IPS-NIHi11 (cell line): ENCODE results near the gene ABLIM2.

ENCODE experiments used
- DNase-seq: peaks from one replicate; pipeline ENCODE4 v3.0.0; 2012; ENCODE audit warnings: mixed read lengths, low spot score

Gene ABLIM2

DNA sequence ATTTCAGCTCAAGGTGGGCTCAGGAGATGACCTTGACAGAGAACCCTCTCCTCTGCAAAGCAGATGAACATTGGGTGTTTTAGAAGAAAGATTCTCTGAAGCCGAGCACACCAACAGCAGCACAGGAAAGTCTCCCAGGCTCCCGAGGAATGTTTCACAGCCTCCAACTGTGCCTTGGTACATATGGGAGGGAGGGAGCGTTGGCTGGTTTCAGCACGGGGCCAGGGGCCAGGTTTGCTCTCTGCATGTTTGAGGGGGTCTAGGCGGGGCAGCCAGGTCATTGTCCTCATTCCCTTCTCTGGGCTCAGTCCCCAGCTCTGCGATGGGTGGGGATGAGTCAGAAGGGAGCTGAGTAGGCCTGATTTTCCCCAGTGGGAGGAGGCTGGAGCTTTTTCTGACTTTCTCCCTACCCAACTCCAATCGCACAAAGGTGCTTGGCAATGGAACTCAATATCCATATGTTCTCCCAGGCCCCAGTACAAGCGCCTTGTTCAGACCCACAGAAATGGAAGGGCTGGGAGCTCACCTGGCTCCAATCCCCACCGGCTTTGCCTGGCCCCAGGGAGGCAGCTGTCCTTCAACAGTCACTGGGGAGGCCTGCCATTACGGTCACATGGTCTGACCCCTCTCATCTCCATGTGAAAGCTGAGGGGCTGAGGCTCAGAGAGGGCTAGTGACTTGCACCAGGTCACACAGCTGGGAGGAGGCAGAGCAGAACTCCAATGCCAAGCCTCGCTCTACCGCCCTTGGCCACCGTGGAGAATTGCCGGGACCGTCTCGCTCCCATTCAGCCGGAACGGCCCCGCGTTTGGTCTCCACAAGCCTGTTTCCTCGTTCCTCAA lies 110.6 kb downstream of the ABLIM2 start:
- DNase-seq: no peak

- no peak for DNase-seq
These were observed 111.6 kb downstream of the ABLIM2 start for GRCh38 chr4:8046925-8047541.

GRCh38 chr4:8045909-8046308 lies 112.7 kb downstream of the ABLIM2 start:
- DNase-seq: no peak

DNA sequence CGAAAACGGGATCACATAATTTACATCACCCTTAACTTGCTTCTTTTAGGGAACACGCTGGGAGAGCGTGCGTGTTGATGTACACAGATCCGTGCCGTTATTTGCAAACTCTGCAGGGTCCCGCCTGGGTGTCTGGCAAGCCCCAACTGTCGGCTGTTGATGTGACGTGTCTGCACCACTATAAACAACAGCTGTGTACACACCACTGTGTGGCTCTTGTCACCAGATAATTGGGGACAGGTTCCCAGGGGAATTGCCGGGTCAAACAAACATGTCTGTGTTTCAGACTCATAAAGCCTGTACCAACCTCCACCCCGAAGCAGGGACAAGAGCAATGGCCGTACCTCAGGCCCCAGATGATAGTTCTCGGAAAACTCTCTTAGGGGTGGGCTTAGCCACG lies 113.9 kb downstream of the ABLIM2 start:
- DNase-seq: no peak

- no peak for DNase-seq
These were observed 114.4 kb downstream of the ABLIM2 start for GRCh38 chr4:8044244-8044643.

GRCh38 chr4:8043596-8043995 lies 115.0 kb downstream of the ABLIM2 start:
- DNase-seq: no peak

DNA sequence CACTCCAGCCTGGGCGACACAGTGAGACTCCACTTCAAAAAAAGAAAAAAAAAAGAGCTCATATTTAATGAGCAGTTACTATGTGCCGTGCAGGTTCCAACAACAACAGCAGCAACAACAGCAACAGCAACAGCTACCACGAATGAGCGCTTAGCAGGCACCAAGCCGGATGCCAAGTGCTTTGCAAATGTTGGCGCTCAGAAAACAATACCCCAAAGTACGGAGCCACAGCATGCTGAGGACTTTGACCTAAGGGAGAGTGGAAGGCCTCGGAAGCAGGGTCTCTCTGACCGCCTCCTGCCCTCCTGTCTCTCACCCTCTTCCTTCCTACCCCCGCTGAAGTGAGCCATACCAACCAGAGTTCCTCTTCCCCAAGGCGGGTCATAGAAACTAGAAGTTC lies 116.7 kb downstream of the ABLIM2 start:
- DNase-seq: no peak

DNA sequence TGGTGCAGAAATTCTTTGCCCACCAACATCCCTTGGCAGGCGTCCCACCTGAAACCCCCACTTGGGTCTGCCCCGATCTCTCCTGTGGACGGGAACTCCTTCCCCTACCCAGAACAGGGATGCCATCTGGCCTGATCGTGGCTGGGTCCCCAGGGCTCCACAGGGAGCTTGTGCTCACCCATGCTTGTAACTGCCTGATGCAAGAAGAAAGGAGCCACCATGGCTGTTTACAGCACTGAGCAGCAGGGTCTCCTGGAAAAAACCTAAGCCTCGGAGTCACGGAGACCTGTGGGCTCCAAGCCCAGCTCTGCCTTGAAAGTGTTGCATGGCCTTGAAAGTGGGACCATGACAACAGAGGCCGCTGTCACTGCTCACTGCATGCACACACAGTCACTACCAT lies 117.4 kb downstream of the ABLIM2 start:
- DNase-seq: no peak

- peak; percentile 65 for DNase-seq
These were observed 118.0 kb downstream of the ABLIM2 start for GRCh38 chr4:8040607-8041006.

- DNase-seq: no peak
These were observed 118.8 kb downstream of the ABLIM2 start for GRCh38 chr4:8039853-8040252.

GRCh38 chr4:8039290-8039689 lies 119.3 kb downstream of the ABLIM2 start:
- DNase-seq: no peak

DNA sequence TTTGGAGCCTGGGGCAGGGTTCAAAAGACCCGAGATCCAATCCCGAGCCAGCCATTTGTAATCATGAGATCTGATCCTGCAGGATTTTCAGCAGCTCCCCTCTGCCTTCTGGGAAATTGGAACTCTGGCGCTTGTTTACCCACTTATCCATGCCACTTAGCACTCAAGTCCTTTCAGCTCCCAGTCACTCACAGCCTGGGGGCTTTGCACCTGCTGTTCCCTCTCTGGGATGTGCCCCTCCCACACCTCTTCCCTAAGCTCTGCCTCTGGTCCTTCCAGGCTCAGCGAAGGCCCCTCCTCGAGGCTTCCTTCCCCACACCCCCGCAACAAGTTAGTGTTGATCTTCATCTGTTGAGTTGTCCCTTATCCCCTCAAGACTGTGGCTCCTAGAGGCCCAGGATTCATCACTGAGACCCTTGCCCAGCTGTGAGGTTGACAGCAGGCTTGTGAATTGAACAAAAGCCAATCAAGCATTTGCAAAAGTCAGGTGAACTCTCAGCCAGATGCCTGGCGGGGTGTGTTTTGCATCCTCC lies 119.8 kb downstream of the ABLIM2 start:
- no peak for DNase-seq

DNA sequence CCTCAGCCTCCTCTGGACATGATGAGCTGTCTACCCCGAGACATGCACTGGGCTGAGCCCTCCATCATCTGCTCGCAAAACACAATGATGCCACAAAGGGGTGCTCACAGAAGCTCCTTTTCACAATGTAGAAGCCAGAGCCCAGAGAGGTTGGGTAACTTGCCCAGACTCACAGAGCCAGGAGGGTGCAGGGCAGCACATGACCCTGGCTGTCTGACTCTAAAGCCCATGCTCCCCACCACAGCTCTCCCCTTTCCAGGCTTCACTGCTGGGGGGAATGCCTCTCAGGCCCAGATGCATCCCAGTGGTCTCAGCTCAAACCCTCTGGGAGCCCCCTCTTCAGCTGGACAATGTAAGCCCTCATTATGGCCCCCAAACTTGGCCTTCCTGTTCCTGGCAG lies 120.5 kb downstream of the ABLIM2 start:
- DNase-seq: no peak

GRCh38 chr4:8037150-8037769 lies 121.4 kb downstream of the ABLIM2 start:
- no peak for DNase-seq

- no peak for DNase-seq
These were observed 123.2 kb downstream of the ABLIM2 start for GRCh38 chr4:8035371-8035780.

- DNase-seq: no peak
These were observed 124.6 kb downstream of the ABLIM2 start for GRCh38 chr4:8033829-8034528.

GRCh38 chr4:8033067-8033755 lies 125.4 kb downstream of the ABLIM2 start:
- DNase-seq: no peak

- DNase-seq: no peak
These were observed 126.2 kb downstream of the ABLIM2 start for GRCh38 chr4:8032381-8032780.

- no peak for DNase-seq
These were observed 128.4 kb downstream of the ABLIM2 start for GRCh38 chr4:8030121-8030781.

DNA sequence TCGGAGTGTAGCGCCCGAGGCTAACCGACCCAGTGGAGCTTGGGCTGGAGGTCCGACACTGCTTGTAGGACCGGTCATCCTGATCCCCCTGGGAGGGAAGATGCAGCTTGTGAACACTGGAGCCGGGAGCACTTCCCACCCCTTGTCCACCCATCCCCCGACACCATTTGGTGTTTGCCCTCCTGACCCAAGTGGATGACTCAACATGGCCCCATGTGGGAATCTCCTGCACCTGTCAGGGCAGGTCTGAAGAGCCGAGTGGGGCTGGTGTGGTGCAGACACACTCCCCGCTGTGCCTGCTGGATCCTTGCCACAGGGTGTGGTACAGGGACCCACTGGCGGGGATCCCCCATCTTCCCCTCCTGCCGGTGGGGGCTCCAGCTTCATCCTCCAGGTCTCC lies 128.9 kb downstream of the ABLIM2 start:
- no peak for DNase-seq

- DNase-seq: no peak
These were observed 129.6 kb downstream of the ABLIM2 start for GRCh38 chr4:8028884-8029568.
